Keratinocyte (primary cell): Measurements from ENCODE around the gene CISH.

Source experiments
- EZH2 ChIP-seq: IDR thresholded peaks from one replicate; pipeline ENCODE4 v1.6.1; 2012; ENCODE audit warnings: inconsistent platforms, mild to moderate bottlenecking, low read length, moderate library complexity
- TF ChIP-seq, protein P1 (sequence below), 3 experiments: IDR thresholded peaks in 1 of 3; conservative IDR thresholded peaks in 1 of 3; optimal IDR thresholded peaks in 1 of 3; 2 replicates in 2 of 3; 3 replicates in 1 of 3; pipeline versions ENCODE3 to v1.5.1; 2011; ENCODE audit warnings: low read length in 3 of 3, mild to moderate bottlenecking in 3 of 3, moderate library complexity in 2 of 3, control low read depth in 1 of 3, inconsistent platforms in 1 of 3; ENCODE audit not compliant: insufficient read depth in 2 of 3; ENCODE audit errors: extremely low read depth in 1 of 3

DNA sequence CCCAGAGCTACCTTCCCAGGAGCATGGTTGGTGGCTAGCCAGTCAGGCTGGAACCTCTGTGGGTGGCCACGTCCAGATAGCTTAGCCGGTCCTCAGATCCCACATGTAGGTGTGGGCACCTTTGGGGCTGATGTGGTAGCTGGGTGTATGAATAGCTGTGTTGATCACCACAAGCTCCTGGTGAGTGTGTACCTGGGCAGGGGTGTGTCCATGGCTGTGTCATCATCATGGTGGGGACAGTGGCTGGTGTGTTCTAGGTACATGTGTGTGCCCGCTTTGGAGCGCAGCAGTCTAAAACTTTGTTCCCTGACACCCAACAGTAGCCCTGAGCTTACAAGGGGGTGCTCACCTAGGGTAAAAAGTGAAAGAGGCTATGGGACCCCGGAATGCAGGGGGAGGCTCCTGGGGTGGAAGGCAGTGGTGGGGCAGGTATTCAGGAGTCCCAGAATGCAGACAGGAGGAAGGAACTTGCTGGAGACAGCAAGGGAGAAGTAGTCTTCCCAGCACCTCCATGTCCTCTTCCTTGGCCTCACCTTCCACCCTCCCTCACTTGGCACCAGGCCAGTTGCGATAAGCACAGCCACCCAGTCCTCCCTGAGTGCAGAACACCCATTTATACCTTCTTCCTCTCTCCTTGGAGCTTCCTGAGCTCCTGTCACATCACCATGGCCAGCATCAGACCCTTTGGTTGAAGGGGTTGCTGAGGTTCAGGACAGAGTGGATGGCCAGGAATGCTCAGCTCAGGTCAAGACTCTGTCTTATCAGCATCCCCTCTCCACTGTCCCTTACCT, 1.2 kb downstream of the CISH start:
- TF ChIP-seq, protein P1, sequence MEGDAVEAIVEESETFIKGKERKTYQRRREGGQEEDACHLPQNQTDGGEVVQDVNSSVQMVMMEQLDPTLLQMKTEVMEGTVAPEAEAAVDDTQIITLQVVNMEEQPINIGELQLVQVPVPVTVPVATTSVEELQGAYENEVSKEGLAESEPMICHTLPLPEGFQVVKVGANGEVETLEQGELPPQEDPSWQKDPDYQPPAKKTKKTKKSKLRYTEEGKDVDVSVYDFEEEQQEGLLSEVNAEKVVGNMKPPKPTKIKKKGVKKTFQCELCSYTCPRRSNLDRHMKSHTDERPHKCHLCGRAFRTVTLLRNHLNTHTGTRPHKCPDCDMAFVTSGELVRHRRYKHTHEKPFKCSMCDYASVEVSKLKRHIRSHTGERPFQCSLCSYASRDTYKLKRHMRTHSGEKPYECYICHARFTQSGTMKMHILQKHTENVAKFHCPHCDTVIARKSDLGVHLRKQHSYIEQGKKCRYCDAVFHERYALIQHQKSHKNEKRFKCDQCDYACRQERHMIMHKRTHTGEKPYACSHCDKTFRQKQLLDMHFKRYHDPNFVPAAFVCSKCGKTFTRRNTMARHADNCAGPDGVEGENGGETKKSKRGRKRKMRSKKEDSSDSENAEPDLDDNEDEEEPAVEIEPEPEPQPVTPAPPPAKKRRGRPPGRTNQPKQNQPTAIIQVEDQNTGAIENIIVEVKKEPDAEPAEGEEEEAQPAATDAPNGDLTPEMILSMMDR (optimal IDR thresholded peaks at IDR 0.05 in 1 of 3, IDR thresholded peaks at IDR 0.05 in 1 of 3, conservative IDR thresholded peaks at IDR 0.05 in 1 of 3; ENCODE audit: extremely low read depth in 1 of 3, insufficient read depth in 2 of 3, low read length in 3 of 3) = no peak
- TF ChIP-seq EZH2 = no peak
